HG03439 (cell line): ENCODE data around the gene PLCH1.

Source experiments
- ATAC-seq: cut with Tn5 transposase; IDR thresholded peaks from one replicate; pipeline ENCODE4 v1.9.1; 2021; ENCODE audit warnings: mild to moderate bottlenecking, moderate library complexity; ENCODE audit not compliant: unreplicated experiment

The PLCH1 gene

DNA sequence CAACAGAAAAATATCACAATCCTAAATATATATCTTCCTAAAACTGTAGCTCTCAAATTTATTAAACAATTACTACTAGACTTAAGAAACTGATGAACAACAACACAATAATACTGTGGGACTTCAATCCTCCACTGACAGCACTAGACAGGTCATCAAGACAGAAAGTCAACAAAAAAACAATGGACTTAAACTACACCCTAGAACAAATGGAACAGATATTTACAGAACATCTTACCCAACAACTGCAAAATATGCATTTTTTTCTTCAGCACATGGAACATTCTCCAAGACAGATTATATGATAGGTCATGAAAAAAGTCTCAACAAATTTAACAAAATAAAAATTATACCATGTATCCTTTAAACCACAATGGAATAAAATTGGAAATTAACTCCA lies 133.4 kb downstream of the PLCH1 start:
- ATAC-seq, result no peak

DNA sequence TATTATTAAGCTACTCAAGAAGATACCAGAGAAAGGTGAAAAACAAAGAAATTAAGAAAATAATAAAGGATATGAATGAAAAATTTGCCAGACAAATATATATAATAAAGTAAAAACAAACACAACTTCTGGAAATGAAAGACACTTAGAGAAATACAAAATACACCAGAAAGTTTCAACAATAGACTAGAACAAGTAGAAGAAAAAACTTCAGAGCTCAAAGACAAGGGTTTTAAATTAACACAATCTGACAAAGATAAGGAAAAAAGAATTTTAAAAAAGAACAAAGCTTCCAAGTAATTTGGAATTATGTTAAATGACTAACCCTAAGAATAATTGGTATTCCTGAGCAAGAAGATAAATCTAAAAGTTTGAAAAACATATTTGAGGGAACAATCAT lies 135.3 kb downstream of the PLCH1 start:
- no peak for ATAC-seq

DNA sequence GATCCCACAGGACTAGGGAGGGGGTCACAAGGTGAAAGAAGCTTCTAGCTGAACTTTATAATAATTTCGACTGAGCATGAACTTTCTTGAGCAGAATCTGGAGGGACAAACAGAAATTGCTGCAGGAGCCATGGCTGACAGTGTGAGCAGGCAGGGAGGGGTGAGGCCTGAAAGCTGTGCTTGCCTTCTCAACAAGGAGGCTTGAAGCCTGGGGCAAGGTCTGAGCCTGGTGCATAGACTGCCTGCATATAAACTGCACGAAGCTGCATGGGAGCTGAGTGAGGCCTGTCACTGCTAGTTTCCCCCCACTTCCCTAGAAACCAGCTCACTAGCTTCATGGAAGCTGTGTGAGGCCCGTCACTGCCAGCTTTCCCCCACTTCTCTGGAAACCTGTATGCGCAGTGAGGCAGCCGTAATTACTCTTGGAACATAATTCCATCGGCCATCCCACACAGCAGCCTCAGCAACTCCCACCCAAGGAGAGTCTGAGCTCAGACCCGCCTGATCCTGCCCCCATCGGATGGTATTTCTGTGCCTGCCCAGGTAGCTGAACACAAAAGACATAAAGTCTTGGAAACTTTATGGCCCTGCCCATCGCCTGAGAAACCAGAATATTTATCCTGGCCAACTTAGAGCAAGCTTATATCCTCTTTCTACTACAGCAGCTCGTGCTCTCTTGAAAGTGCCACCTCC lies 136.5 kb downstream of the PLCH1 start:
- ATAC-seq, result no peak

DNA sequence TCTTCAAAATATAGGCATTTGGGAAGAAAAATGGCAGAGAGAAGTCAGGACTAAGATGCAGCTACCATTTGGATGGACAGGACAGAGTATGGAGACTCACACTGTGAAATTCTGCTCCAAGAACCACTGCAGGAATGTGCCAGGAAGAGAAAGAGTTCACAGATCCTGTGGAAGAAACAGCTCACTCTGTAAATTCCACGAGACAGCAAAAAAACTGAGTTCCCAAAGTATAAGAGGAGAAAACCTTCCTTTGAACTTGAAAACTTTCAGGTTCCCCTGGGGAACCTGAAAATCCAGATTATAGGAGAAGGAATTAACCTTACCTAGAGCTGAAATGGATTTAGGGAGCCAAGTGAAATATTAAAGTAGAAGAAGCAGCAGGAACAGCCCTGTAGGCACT lies 137.1 kb downstream of the PLCH1 start:
- ATAC-seq, result no peak

DNA sequence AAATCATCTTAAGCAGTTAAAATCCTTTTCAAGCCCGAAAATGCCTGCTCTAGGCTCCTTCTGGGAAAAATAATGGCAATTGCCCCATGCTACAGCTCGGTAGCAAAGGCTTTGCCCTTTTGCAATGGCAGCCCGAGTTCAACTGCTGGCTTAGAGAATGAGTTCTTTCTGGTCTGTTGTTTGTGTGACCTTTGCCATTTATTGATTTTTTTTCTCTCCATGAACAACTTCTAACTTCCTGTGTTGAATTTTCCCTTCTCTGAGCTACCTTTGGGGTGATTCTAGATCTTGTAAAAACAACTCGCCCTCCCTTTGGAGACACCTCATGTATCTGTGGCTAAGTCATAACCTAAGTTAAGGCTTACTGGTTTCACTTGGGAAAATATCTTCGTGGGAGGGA lies 139.3 kb downstream of the PLCH1 start:
- ATAC-seq, result no peak

DNA sequence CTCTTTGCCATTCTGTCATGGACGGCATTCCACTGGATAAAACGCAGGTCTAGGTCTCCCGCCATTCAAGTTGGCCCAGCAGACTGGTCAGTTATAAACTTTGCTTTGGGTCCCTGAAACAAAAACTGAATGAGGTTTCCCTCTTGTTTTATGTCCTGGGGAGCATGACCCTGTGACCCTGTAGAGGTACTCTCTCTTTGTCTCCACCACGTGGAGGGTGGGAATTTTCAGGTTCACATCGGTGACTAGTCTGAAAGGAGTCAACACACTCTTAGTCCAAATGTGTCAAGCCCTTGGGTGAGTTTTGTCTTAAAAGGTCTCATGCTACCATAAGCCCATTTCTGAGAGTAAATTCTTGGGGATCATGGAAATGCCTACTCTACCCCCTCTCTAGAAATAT lies 139.9 kb downstream of the PLCH1 start:
- ATAC-seq, result no peak

DNA sequence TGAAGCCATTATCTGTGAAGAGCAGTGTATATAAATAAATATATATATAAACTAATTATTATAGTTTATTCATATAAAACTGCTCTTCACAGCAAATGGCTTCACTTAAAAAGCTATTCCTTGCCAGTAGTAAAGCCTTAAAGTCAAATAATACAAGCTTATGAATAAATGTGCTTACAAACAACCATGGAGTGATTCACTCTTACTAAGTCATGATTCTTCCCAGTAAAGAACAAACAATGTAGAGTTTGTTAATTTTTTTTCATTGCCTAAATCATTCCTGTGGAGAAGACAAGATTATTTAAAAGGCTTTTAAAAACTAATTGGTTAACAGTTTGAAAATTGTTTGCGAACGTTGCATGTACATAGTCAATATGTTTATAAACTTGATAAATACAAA lies 140.7 kb downstream of the PLCH1 start:
- ATAC-seq, result no peak

DNA sequence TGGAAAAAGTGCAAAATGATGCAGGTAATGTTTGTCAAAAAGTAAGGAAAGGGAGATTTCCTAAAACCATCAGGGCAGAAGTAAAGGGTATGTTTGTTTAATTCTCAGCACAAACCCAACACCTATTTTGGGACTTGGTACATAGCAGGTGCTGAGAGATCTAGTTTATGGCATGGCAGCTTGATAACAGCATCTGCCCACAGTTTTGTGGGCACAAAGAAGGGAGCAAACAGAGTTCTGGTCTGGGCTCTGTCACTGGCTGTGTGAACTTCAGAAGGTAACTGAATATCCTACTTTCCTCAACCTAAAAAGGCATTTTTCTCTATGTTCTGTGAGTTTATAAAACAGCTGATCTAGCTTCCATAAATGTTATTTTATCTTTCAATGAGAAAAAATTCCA lies 141.6 kb downstream of the PLCH1 start:
- ATAC-seq, result no peak

DNA sequence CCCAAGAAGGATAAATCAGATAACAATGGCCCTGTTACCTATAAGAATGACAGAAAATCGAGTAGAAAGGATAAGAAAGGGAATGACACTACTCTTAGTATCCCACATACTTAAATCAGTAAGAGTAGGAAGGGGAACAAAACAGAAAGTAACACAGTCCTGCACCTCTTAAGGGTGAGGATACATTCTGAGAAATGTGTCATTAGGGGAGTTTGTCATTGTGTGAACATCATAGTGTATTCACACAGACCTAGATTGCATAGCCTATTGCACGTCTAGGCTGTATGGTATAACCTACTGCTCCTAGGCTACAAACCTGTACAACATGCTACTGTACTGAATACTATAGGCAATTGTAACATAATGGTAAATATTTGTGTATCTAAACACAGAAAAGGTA lies 142.6 kb downstream of the PLCH1 start:
- no peak for ATAC-seq

DNA sequence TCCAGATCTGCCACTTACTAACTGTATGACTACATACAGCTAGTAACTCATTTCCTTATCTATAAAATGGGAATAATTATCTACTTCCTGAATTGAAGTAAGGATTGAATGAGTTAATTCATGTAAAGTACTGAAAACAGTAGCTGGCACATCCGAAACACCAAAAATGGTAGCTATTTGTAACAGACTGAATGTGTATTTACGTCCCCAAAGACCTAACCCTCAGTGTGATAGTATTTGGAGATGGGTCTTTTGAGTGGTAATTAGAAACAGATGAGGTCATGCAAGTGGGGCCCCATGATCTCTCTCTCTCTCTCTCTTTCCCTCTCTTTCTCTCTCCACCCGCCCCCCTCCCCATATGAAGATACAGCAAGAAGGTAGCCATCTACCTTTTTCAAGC lies 146.2 kb downstream of the PLCH1 start:
- no peak for ATAC-seq

DNA sequence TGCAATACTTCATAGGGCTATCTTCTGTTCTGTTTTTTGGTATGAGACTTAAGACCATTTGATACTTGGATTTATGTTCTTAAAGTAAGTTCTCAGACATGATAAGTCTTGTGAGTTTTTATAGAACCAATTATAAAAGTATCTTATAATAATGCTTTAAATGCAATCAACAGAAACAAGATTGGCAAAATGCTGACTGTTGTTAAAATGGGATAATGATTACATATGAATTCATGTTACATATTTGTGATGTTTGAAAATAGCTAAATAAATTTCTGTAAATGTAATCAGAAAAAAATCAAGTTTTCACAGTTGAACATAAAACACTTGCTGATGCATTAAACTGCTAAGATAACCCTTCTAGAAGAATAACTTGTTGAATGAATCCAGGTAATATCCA lies 148.3 kb downstream of the PLCH1 start:
- no peak for ATAC-seq

DNA sequence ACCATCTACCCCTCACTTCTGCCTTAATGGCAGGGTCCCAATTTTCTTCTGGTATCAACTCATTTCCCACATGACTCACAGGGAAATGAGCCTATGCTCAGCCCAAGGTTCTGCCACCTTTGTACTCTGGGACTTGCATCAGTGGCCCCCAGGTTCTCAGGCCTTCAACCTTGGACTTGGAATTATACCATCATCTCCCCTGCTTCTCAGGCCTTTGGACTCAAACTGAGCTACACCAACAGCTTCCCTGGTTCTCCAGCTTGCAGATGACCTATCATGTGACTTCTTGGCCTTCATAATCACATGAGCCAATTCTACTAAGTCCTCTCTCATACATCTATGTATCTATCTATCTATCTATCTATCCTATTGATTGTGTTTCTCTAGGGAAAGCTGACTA lies 149.5 kb downstream of the PLCH1 start:
- ATAC-seq, result no peak

DNA sequence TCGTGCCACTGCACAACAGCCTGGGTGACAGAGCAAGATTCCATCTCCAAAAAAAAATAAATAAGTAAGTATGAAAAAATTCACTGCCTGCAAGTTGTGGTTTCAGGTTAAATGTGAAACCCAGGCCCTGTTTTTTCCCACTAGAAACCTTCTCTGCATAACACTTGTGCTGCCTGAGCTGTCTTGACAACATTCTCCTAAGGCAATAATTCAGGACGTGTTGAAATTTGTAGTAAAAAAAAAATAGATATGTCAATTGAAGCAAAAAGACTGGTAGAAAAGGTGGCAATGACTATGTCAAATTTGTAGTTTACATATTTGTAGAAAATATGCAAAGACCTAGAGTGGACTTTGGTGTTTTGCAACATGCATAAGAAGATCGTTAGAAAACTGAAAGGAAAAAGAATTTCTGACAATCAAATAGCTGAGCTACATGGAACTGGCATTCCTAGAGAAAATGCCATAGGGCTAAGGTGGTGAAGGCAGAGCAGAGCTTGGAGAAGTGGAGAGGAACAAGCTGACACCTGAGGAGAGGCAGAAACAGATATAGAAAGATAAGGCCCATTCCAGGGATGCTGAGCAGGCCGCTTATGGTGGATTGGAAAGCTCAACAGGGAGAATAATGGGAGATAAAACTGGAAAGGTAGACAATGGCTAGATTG lies 150.2 kb downstream of the PLCH1 start:
- no peak for ATAC-seq

DNA sequence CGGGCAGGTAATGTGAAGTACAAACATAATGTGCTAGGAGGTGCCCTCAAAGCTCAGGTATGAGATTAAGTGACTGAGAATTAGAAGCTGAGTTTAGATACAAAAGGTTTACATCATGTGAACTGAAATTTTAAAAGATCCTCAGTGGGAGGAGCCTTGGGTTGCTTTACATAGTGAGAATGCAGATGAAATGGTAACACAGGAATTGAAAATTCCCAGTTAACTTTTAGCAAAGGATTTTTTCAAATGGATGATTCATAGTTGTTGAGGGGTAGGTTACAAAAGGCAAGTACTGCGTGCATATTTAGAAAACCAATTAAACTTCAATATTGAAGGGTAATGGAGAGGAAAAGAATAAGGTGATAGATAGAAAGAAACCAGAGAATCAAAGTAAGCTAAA lies 157.3 kb downstream of the PLCH1 start:
- ATAC-seq, result no peak

DNA sequence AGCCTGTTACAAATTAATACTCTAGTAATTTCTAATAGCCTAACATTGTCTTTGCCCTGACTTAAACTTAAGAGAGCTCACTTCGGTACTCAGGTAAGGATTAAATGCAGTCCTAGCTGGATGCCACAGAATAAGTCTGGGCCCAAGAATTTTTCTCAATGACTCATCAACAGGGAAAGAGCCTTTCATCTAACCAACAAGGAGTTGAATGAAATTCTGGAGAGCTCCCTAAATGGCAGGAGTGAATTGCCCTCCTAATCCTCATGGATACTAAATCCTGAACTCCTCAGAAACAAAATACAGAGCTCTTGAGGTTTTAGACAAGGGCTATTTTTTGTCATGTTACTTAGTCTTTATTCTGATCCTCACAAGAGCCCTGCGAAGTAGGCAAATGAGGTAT lies 159.5 kb downstream of the PLCH1 start:
- ATAC-seq, result no peak

DNA sequence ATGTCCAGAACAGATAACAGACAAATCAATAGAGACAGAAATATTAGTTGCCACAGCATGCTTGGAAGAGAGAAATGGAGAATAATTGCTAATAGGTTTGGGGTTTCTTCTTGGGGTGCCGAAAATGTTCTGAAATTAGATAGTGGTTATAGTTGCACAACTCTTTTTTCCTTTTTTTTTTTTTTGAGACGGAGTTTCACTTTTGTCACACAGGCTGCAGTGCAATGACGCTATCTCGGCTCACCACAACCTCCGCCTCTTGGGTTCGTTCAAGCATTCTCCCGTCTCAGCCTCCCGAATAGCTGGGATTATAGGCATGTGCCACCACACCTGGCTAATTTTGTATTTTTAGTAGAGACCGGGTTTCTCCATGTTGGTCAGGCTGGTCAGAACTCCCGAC lies 163.3 kb downstream of the PLCH1 start:
- no peak for ATAC-seq

DNA sequence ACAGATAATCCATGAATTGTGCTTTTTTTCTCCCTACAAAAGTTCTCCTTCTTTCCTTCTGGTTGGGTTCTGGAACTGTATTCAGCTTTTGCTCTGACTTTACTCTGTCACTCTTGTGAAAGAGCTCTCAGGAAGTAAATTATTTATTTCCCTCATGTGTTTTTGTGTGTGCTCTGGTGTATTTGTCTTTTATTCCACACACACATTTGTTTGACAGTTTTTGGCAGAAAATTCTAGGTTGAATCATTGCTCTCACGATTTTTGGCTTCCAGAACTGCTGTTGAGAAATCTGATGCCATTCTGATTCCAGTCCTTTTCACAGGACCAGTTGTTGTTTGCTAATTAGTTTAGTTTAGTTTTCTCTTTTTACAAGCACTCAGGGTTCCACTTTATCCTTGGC lies 172.8 kb downstream of the PLCH1 start:
- ATAC-seq, result no peak

DNA sequence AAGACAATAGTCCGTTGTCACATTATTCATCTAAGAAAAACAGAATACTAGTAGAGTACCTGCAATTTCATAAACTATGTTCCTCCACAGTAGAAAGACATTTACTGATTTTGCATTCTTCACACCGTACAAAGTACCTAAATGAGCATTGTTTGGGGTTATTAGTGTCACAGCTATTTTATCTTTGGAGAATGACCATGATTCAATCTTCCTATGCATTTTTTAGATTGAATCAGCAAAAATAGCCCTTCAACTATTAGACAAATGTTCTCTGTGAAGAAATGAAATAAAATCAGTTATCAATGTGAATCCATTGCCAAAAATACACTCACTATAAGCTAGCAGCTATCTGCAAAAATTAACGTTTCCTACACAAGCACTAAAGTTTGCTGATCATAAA lies 176.6 kb downstream of the PLCH1 start:
- ATAC-seq, result no peak

DNA sequence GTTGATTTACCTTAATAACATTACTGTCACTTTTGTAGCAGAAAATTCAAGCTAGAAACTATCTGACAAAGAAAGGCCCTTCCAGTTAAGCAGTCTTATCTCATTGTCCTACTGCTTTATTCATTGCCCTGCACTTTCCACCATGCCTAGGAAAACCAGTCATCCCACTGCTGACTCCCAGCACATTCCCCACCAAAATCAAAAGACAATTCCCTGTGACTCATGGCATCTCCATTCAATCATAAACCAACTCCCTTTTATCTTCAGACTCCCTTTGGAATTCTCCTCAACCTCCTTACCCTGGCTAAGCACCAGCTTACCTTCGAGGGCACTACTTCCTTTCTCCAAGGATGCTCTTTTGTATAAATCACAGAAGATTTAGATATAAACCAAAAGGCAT lies 184.3 kb downstream of the PLCH1 start:
- ATAC-seq, result no peak

DNA sequence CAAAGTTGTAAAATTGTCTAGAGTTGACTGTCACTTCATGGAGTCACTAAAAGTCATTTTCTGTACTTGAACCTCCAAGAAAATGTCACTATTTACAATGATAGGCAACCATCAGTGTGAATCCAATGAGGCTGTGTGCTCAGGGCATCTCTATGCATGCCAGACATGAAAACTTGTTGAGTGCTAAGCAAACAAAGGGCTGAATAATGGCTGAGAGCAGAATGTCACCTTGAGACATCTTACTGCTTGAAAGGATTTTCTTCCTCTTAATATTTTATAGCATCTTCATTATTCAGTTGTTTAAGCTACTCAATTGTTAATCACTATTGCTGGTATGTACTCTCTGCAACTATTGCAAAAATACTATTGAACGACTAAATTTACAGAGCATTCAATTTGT lies 184.7 kb downstream of the PLCH1 start:
- ATAC-seq, result no peak

DNA sequence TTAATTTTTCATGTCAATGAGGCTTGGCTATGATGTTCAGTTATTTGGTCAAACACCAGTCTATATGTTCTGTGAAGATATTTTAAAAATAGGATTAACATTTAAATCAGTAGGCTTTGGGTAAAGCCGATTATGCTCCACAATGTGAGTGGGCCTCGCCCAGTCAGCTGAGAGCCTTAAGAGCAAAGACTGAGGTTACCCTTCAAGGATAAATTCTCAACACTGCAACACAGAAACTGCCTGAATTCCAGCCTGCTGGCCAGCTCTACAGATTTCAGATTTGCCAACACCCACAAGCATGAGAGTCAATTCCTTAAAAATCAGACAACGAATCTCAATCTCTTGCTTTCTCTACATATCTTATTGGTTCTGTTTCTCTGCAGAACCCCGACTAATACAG lies 188.3 kb downstream of the PLCH1 start:
- no peak for ATAC-seq

DNA sequence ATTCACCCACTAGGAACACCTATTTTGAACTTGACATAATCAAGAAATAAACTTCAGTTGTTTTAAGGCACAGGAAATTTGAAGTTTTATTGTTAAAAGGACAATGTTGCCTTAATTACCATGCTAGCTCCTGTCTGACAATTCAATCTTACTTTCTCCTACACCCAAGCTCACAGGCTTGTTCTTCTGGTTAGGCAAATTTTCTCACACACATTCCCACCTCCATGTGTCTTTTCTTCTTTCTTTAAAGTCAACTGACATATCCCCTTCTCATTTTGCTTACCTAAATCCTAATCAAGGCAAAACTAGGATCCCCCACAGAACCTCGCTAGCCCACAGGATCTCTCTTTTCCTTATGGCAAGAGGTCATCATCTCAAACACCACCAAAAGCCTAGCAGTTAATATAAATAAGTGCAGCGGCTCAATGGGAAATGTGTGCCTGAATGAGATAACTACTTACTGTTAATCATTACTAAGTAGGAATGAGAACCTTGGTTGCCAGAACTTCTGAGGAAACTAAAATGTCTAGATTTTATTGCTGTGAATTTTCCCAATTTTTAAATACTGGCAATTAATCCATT lies 189.3 kb downstream of the PLCH1 start:
- no peak for ATAC-seq
